ENCODE data around the gene MSRB1.

- TF ChIP-seq CTCF (IDR thresholded peaks at IDR 0.05; ENCODE audit: low read depth, low read length, missing input control) (no peak), ZBTB33 (IDR thresholded peaks at IDR 0.05) (no peak), REST (IDR thresholded peaks at IDR 0.05) (peak; percentile 62)
Measured at GRCh38 chr16:1971796-1972489, 28.9 kb upstream of the MSRB1 start, which contains the start of gene TBL3.
